Muscle layer of colon (tissue), 2 donors: ENCODE data around the gene CNIH2.

Experiments used
- H3K27ac ChIP-seq: one replicate; pipeline ENCODE4 v1.7.0; 2013; ENCODE audit warnings: low read depth, mild to moderate bottlenecking, low read length, moderate library complexity
- H3K27me3 ChIP-seq, 2 donors: one replicate each; pipeline ENCODE4 v1.7.0; 2013; ENCODE audit warnings: low read length in 2 of 2, mild to moderate bottlenecking in 2 of 2; ENCODE audit not compliant: insufficient read depth in 2 of 2, control insufficient read depth in 1 of 2
- H3K36me3 ChIP-seq: one replicate; pipeline ENCODE4 v1.7.0; 2013; ENCODE audit warnings: mild to moderate bottlenecking, low read length; ENCODE audit not compliant: insufficient read depth
- H3K4me1 ChIP-seq: one replicate; pipeline ENCODE4 v1.7.0; 2013; ENCODE audit warnings: mild to moderate bottlenecking, low read length; ENCODE audit not compliant: insufficient read depth
- H3K4me3 ChIP-seq, 2 donors: one replicate each; pipeline ENCODE4 v1.7.0; 2013; ENCODE audit warnings: low read length in 2 of 2, low read depth in 1 of 2, mild to moderate bottlenecking in 1 of 2, moderate library complexity in 1 of 2
- H3K9ac ChIP-seq: one replicate; pipeline ENCODE4 v1.7.0; 2013; ENCODE audit warnings: low read length
- H3K9me3 ChIP-seq: one replicate; pipeline ENCODE4 v1.7.0; 2013; ENCODE audit warnings: mild to moderate bottlenecking, low read length
- donor health status: abdominal sarcoma.
- donor health status: Adenocarcinoma of cecum.

CNIH2 gene

DNA sequence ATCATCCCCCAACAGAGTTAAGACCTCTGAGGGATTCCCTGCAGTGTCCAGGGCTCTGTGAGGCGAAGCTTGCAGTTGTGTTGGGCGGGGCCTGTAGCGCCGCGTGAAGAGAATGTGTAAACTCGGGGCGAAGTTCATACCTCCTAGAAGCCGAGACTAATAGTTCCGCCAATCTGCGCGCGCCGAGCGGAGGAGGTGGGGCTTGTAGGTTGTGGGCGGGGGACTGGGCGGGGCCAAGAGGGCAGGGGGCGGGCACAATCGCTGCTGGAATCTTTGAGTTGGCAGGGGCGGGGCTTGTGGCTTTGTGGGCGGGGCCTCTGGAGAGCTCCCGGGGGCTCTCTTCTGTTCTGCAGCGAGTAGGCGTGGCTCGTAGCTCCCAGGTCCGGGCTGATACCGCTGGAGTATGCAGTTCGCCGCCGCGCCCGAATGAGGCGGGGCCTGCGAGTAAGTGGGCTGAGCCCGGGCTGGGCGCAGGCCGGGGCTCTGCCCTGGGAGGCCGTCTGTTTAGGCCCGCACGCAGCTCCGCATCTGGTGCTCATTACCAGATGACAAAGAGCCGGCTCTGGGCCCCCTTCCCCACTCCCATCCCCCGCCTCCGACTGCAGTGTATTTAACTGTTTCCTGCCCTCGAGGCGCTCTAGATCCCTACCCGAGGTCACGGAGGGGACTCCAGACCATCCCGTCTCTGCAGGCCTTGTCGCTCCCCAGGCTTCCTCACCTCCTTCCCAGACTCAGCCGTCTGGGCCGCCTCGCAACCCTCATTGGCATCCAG lies 34.8 kb downstream of the CNIH2 start:
- H3K4me1 ChIP-seq, result peaks cover 36% of the 10 kb centered on the region
- H3K4me3 ChIP-seq, result peak overlapping the region; percentile 65 to 75
- H3K36me3 ChIP-seq, result no peaks in the 10 kb centered on the region
- no peaks in the 10 kb centered on the region for H3K9me3 ChIP-seq
- peak overlapping the region; percentile 96 for H3K27ac ChIP-seq
- no peaks in the 10 kb centered on the region for H3K27me3 ChIP-seq
- H3K9ac ChIP-seq, result peak overlapping the region; percentile 53

GRCh38 chr11:66313321-66314185 lies 35.6 kb downstream of the CNIH2 start:
- Histone ChIP-seq H3K4me1 (peaks cover 44% of the 10 kb centered on the region), H3K36me3 (no peaks in the 10 kb centered on the region), H3K27ac (peak overlapping the region; percentile 96), H3K9ac (peak overlapping the region; percentile 53), H3K27me3 (no peaks in the 10 kb centered on the region), H3K4me3 (peak overlapping the region; percentile 57 to 67), H3K9me3 (no peaks in the 10 kb centered on the region)

GRCh38 chr11:66314186-66314501 lies 36.2 kb downstream of the CNIH2 start:
- Histone ChIP-seq H3K36me3 (no peaks in the 10 kb centered on the region), H3K27ac (peak overlapping the region; percentile 37), H3K9ac (peak overlapping the region; percentile 53), H3K9me3 (no peaks in the 10 kb centered on the region), H3K27me3 (no peaks in the 10 kb centered on the region), H3K4me1 (peaks cover 48% of the 10 kb centered on the region), H3K4me3 (peak overlapping the region in 1 of 2 donors; percentile 67)

GRCh38 chr11:66314561-66315497 lies 36.9 kb downstream of the CNIH2 start:
- no peaks in the 10 kb centered on the region for H3K36me3 ChIP-seq
- H3K9me3 ChIP-seq, result no peaks in the 10 kb centered on the region
- no peaks in the 10 kb centered on the region for H3K27me3 ChIP-seq
- H3K4me1 ChIP-seq, result peaks cover 48% of the 10 kb centered on the region
- peak overlapping the region; percentile 66 to 67 for H3K4me3 ChIP-seq
- H3K27ac ChIP-seq, result peak overlapping the region; percentile 90
- H3K9ac ChIP-seq, result no peak overlapping the region

GRCh38 chr11:66315498-66315885 lies 37.5 kb downstream of the CNIH2 start:
- Histone ChIP-seq H3K36me3 (no peaks in the 10 kb centered on the region), H3K9me3 (no peaks in the 10 kb centered on the region), H3K27ac (peak overlapping the region; percentile 90), H3K9ac (no peak overlapping the region), H3K27me3 (no peaks in the 10 kb centered on the region), H3K4me1 (peaks cover 48% of the 10 kb centered on the region), H3K4me3 (peak overlapping the region; percentile 66 to 67)

DNA sequence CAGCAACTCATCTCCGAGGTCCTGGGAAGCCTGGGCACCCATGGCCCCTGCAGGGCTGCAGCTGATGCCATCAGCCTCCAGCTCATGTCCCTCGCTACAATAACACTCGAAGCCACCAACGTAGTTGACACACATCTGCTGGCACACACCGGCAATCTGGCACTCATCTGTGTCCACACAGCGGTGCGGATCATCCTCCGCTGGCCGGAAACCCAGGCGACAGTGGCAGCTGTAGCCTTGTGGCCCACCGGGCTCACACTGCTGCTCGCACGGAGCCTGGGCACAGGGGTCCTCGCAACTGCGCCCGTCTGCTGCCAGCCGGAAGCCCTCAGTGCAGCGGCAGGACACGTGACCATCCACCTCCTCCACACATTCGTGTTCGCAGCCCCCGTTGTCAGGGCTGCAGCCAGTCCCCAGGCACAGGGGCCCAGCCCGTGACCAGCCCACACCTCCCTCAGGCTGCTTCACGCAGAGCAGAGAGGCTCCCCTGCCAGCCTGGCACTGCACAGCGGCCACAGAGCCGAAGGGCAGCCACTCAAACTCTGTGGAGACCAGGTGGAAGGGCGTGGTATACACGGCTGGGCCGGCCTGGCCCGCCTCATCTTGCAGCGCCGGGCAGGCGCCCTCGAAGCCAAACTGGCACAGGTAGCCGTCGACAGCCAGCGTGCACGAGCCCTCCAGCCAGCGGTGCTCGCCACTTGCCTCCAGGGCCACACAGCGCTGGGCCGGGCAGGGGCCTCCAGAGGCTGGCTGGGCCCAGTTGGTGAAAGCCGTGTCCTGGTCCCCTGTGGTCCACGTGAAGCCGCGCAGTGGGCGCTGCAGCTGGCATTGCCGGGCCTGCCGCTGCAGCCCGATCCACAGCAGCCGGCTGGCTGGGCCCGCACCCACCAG lies 38.2 kb downstream of the CNIH2 start:
- peak overlapping the region; percentile 66 to 67 for H3K4me3 ChIP-seq
- H3K9ac ChIP-seq, result no peak overlapping the region
- peak overlapping the region; percentile 90 for H3K27ac ChIP-seq
- H3K27me3 ChIP-seq, result no peaks in the 10 kb centered on the region
- peaks cover 48% of the 10 kb centered on the region for H3K4me1 ChIP-seq
- H3K36me3 ChIP-seq, result no peaks in the 10 kb centered on the region
- H3K9me3 ChIP-seq, result no peaks in the 10 kb centered on the region

- Histone ChIP-seq H3K36me3 (no peaks in the 10 kb centered on the region), H3K27ac (peak within 1 kb of the TSS; percentile 90), H3K9ac (no peak within 1 kb of the TSS), H3K9me3 (no peaks in the 10 kb centered on the region), H3K4me1 (peaks cover 51% of the 10 kb centered on the region), H3K4me3 (peak within 1 kb of the TSS; percentile 66 to 67), H3K27me3 (no peaks in the 10 kb centered on the region)
Measured at GRCh38 chr11:66316849-66317251, 38.9 kb downstream of the CNIH2 start, which contains the start of gene CD248. TSS of gene CD248 (minus strand) at chr11:66317044. CDS start at chr11:66317027, 17 bp downstream.

GRCh38 chr11:66317322-66317722 lies 39.3 kb downstream of the CNIH2 start:
- Histone ChIP-seq H3K9ac (no peak overlapping the region), H3K27me3 (no peaks in the 10 kb centered on the region), H3K4me3 (peak overlapping the region; percentile 12 to 34), H3K27ac (peak overlapping the region; percentile 90), H3K36me3 (no peaks in the 10 kb centered on the region), H3K9me3 (no peaks in the 10 kb centered on the region), H3K4me1 (peaks cover 52% of the 10 kb centered on the region)

DNA sequence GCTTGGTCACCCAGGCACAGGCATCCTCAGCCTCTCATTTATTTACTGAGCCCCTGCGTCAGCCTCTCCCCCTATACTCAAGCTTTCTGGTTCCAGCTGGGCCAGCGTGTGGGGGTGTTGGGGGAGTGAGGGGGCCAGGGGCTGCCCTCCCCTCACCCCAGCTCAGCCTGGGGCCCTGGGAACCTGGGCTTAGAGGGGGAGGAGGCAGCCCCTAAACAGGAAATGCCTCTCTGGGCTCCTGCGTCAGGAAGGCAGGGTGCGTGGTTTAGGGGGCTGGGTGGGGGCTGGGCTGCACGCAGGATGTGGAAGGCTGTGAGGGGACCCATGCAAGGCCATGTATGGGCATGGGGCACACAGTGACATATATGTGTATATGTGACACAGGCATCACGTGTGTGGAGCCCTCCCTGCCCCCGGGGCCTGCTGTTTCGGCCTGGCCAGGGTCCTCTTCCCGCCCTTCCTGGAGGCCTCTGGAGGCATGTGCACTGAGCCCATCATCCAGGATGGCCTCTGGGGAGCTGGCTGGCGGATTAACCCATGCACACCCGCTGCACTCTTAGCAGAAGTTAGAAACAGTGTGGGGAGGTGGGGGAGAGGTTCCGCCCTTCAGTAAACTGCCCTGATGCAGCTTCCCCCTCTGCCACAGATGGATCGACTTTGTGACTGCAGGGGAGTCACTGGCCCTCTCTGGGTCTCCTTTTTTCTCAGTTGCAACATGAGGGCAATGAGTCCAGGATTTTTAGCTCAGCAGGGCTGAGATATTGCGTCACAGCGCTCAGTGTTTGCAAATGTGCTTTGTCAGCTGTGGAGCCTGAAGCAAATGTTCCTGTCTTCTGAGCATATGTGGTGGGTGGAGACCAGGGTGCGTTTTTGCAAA lies 40.0 kb downstream of the CNIH2 start:
- Histone ChIP-seq H3K9ac (no peak overlapping the region), H3K36me3 (no peaks in the 10 kb centered on the region), H3K9me3 (no peaks in the 10 kb centered on the region), H3K27me3 (no peaks in the 10 kb centered on the region), H3K4me1 (peaks cover 51% of the 10 kb centered on the region), H3K4me3 (peak overlapping the region; percentile 12 to 34), H3K27ac (peak overlapping the region; percentile 90)

- Histone ChIP-seq H3K4me1 (peaks cover 45% of the 10 kb centered on the region), H3K9ac (no peak overlapping the region), H3K27ac (no peak overlapping the region), H3K4me3 (no peak overlapping the region), H3K36me3 (no peaks in the 10 kb centered on the region), H3K9me3 (no peaks in the 10 kb centered on the region), H3K27me3 (no peaks in the 10 kb centered on the region)
Measured at GRCh38 chr11:66318600-66318970, 40.6 kb downstream of the CNIH2 start.
